GM12892 (cell line): ENCODE measurements around the gene FICD.

Source experiments
- POLR2A ChIP-seq: IDR thresholded peaks from 2 replicates; pipeline ENCODE4 v1.6.1; 2011; ENCODE audit warnings: low read depth, low read length, control low read depth
- POLR2AphosphoS5 ChIP-seq: IDR thresholded peaks from 2 replicates; pipeline ENCODE4 v1.6.1; 2011; ENCODE audit warnings: low read depth, low read length, control low read depth

DNA sequence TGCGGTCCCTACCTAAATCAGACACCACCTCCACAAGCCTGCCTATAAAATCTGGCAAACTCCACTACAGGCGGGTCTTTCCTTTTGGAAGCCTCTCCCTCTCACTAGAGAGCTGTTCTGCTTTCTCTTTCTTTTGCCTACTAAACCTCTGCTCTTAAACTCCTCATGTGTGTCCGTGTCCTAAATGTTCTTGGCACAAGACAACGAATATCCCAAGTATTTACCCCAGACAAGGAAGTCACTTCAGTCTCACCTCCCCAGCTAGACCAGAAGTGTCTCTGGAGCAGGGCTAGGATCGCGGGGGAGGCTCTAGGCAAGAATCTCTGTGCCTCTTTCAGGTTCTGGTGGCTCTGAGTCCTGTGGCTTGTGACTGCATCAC lies 37.2 kb upstream of the FICD start:
- TF ChIP-seq POLR2A, result no peak
- no peak for TF ChIP-seq POLR2AphosphoS5
